Measurements from ENCODE around the gene SLC31A1. TPM values are rescaled to one million over a fixed set of nuclear protein-coding genes. Genes with fewer than 3 reads are reported as not detected.

Gene SLC31A1
- total and polyA plus RNA-seq, 2 of the 8 experiments (the other 6 are each of a cell fraction or from before 2014, with no cell fraction given), result 23.9 to 40.8 TPM

- TF ChIP-seq CBX8 (IDR thresholded peaks at IDR 0.05; ENCODE audit: borderline replicate concordance, low read depth, low read length) (no peak), CHD2 (IDR thresholded peaks at IDR 0.05; ENCODE audit: low read length) (no peak), SIX5 (IDR thresholded peaks at IDR 0.05; ENCODE audit: low read depth, low read length) (no peak), TAF1 (IDR thresholded peaks at IDR 0.05; ENCODE audit: low read depth, low read length) (no peak), KDM1A (IDR thresholded peaks at IDR 0.05; ENCODE audit: borderline replicate concordance, low read length) (no peak), JUND (IDR thresholded peaks at IDR 0.05; ENCODE audit: low read length) (no peak), SAP30 (IDR thresholded peaks at IDR 0.05; ENCODE audit: insufficient read depth, insufficient replicate concordance, low read length) (no peak), HDAC6 (IDR thresholded peaks at IDR 0.05; ENCODE audit: low read depth, low read length) (no peak)
Measured at GRCh38 chr9:113222482-113222841, 1.1 kb downstream of the SLC31A1 start (continued).
